Rectal smooth muscle tissue (tissue), 1 donor: Measurements from ENCODE around the gene HMG20A.

Source experiments
- H3K27ac ChIP-seq: one replicate; pipeline ENCODE4 v1.7.0; 2013; ENCODE audit warnings: low read depth, low read length, inconsistent platforms
- H3K27me3 ChIP-seq: one replicate; pipeline ENCODE4 v1.7.0; 2013; ENCODE audit warnings: low read length; ENCODE audit not compliant: control insufficient read depth, insufficient read depth
- H3K36me3 ChIP-seq: one replicate; pipeline ENCODE4 v1.7.0; 2013; ENCODE audit warnings: low read length; ENCODE audit not compliant: control insufficient read depth, insufficient read depth
- H3K4me1 ChIP-seq: one replicate; pipeline ENCODE4 v1.7.0; 2013; ENCODE audit warnings: low read length; ENCODE audit not compliant: control insufficient read depth, insufficient read depth
- H3K4me3 ChIP-seq: one replicate; pipeline ENCODE4 v1.7.0; 2013; ENCODE audit warnings: low read length
- H3K9ac ChIP-seq: one replicate; pipeline ENCODE4 v1.7.0; 2013; ENCODE audit warnings: low read length

HMG20A gene

DNA sequence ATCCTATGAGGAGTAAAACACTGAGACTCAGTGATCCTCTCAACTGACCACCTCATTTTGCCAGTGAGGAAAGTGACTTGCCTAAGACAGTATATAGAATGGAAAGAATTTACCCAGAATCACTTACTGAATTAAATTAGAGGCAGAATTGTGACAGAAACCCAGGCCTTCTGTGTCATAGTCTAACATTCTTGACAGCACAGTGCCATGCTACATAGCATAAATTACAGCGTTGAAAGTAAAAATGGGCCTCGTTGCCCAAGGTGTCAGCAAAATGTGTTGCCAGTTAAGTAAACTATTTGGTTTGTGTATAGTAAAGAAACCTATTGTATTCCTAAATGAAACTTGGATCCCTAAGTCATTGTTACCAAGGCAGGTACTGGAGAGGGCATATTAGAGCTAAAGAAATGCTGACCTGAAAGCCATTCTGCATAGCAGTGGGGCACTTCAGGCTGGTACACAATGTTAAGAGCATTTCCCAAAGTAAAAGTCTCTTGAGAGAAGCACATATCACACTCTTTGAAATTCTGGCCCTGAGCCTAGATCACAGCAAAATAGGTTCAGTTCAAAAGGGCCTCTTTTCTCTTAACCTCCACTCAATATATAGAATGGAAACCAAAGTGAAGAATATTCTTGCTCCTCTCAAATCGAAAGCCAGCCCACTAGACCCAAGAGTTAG lies 53.8 kb downstream of the HMG20A start:
- Histone ChIP-seq H3K4me3 (no peak overlapping the region), H3K27ac (no peak overlapping the region), H3K36me3 (peaks cover 21% of the 10 kb centered on the region), H3K9ac (no peak overlapping the region), H3K27me3 (no peaks in the 10 kb centered on the region), H3K4me1 (no peaks in the 10 kb centered on the region)

DNA sequence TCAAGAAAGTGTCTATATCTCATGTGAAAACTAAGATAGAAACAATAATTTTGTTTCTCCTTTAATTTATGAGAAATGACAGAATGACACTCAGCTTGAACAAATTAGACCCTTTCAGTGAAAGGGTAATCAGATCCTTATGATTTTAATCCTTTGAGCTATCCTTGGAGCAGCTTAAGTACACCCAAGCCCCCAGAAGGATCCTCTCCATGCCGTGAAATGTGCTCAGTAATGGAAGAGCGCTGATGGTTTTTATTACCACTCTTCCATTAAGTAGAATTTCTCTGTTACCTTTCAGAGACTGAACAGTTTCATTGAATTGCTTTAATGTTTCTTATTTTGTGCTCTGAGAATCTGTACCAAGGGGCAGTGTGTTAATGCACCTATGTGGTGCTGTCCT lies 54.3 kb downstream of the HMG20A start:
- Histone ChIP-seq H3K4me3 (no peak overlapping the region), H3K27ac (no peak overlapping the region), H3K36me3 (peaks cover 21% of the 10 kb centered on the region), H3K4me1 (no peaks in the 10 kb centered on the region), H3K27me3 (no peaks in the 10 kb centered on the region), H3K9ac (no peak overlapping the region)

DNA sequence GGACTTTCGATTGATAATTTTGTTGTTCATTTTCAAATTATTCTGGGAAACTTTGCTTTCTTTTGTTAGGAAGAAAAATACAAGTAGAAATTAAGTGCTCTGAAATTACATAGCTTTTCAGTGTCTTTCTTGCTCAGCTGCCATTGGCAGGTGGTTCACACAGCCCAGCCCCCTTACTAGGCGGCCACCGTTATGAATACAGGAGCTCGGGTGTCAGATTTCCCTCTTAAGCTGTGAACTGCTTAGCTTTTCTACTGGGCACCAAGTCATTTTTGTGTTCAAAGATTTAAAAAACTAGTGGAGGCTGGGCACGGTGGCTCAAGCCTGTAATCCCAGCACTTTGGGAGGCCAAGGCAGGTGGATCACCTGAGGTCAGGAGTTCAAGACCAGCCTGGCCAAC lies 55.2 kb downstream of the HMG20A start:
- H3K9ac ChIP-seq = no peak overlapping the region
- no peak overlapping the region for H3K4me3 ChIP-seq
- peaks cover 19% of the 10 kb centered on the region for H3K36me3 ChIP-seq
- no peaks in the 10 kb centered on the region for H3K27me3 ChIP-seq
- H3K4me1 ChIP-seq = no peaks in the 10 kb centered on the region
- H3K27ac ChIP-seq = no peak overlapping the region

DNA sequence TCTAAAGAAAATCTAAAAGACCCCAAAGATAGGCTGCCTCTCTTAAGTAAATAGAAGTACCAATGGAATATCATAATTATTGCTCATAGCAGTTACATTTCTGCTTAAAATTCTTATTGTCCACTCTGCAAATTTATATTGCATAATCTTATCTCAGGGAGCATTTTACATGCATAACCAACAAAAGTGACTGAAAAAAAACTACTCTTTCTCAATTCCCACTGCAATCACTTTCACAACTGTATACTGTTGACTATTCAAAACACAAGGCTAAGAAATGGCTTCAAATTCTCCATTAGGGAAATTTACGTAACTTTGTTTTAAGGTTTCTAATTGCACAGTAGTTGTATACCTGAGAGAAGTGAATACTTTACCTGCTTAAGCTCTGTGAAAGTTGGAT lies 56.3 kb downstream of the HMG20A start:
- Histone ChIP-seq H3K4me3 (no peak overlapping the region), H3K36me3 (peaks cover 19% of the 10 kb centered on the region), H3K4me1 (peaks cover 7% of the 10 kb centered on the region), H3K27me3 (no peaks in the 10 kb centered on the region), H3K9ac (no peak overlapping the region), H3K27ac (no peak overlapping the region)

GRCh38 chr15:77478051-77478450 lies 57.4 kb downstream of the HMG20A start:
- Histone ChIP-seq H3K9ac (no peak overlapping the region), H3K27ac (no peak overlapping the region), H3K36me3 (peaks cover 16% of the 10 kb centered on the region), H3K27me3 (no peaks in the 10 kb centered on the region), H3K4me3 (no peak overlapping the region), H3K4me1 (peaks cover 17% of the 10 kb centered on the region)

- Histone ChIP-seq H3K4me3 (no peak overlapping the region), H3K27ac (no peak overlapping the region), H3K9ac (no peak overlapping the region), H3K27me3 (no peaks in the 10 kb centered on the region), H3K4me1 (peaks cover 22% of the 10 kb centered on the region), H3K36me3 (peaks cover 16% of the 10 kb centered on the region)
These were observed 58.3 kb downstream of the HMG20A start for GRCh38 chr15:77479015-77479414.

GRCh38 chr15:77480859-77481633 lies 60.4 kb downstream of the HMG20A start:
- H3K4me3 ChIP-seq = no peak overlapping the region
- H3K27ac ChIP-seq = no peak overlapping the region
- no peak overlapping the region for H3K9ac ChIP-seq
- peaks cover 22% of the 10 kb centered on the region for H3K4me1 ChIP-seq
- H3K27me3 ChIP-seq = no peaks in the 10 kb centered on the region
- peaks cover 13% of the 10 kb centered on the region for H3K36me3 ChIP-seq

DNA sequence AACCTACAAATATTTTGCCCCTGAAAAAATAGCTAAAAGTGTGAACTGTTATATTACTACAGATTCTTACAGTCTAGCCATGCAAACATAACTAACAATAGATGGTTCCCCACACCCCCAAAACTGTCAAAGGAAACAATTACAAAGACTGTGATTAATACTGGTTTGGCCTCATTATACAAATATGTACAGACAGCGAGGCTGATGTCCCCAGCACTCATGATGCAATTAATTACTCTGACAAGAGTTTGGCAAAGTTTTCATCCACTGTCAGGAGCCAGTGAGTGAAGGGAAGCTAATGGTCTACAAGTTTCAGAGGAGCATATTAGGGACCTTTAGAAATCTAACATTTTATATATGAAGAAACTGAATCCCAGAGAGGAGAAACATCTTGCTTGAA lies 61.0 kb downstream of the HMG20A start:
- H3K9ac ChIP-seq = no peak overlapping the region
- H3K4me1 ChIP-seq = peaks cover 22% of the 10 kb centered on the region
- peaks cover 14% of the 10 kb centered on the region for H3K36me3 ChIP-seq
- no peak overlapping the region for H3K4me3 ChIP-seq
- H3K27ac ChIP-seq = no peak overlapping the region
- H3K27me3 ChIP-seq = no peaks in the 10 kb centered on the region

- no peak overlapping the region for H3K27ac ChIP-seq
- H3K9ac ChIP-seq = no peak overlapping the region
- H3K4me1 ChIP-seq = peaks cover 22% of the 10 kb centered on the region
- peaks cover 17% of the 10 kb centered on the region for H3K36me3 ChIP-seq
- no peak overlapping the region for H3K4me3 ChIP-seq
- H3K27me3 ChIP-seq = no peaks in the 10 kb centered on the region
These were observed 61.9 kb downstream of the HMG20A start for GRCh38 chr15:77482570-77482969.

- Histone ChIP-seq H3K36me3 (peaks cover 11% of the 10 kb centered on the region), H3K4me3 (no peak overlapping the region), H3K4me1 (peaks cover 22% of the 10 kb centered on the region), H3K27ac (no peak overlapping the region), H3K27me3 (no peaks in the 10 kb centered on the region), H3K9ac (no peak overlapping the region)
These were observed 62.9 kb downstream of the HMG20A start for GRCh38 chr15:77483425-77484140.

- H3K4me3 ChIP-seq = no peak overlapping the region
- H3K27ac ChIP-seq = no peak overlapping the region
- no peaks in the 10 kb centered on the region for H3K27me3 ChIP-seq
- H3K4me1 ChIP-seq = peaks cover 22% of the 10 kb centered on the region
- H3K9ac ChIP-seq = no peak overlapping the region
- peaks cover 8% of the 10 kb centered on the region for H3K36me3 ChIP-seq
These were observed 64.3 kb downstream of the HMG20A start for GRCh38 chr15:77484994-77485393.

GRCh38 chr15:77486542-77487468 lies 66.1 kb downstream of the HMG20A start:
- Histone ChIP-seq H3K9ac (no peak overlapping the region), H3K4me1 (peaks cover 18% of the 10 kb centered on the region), H3K27ac (no peak overlapping the region), H3K36me3 (peaks cover 5% of the 10 kb centered on the region), H3K27me3 (no peaks in the 10 kb centered on the region), H3K4me3 (no peak overlapping the region)
